NCI-H1694 treated with DMSO at 0.1 percent for 48 hours (cell line): ENCODE results near the gene LHX4.
"Not testable (repeated sequence)": the region's sequence is repeated elsewhere in the genome, so short reads cannot be mapped to it uniquely, and the experiment has no call there.

ENCODE experiments used
- DNase-seq: peaks from one replicate; lab custom pipeline; 2025; lab: John Stamatoyannopoulos, UW

LHX4 gene

DNA sequence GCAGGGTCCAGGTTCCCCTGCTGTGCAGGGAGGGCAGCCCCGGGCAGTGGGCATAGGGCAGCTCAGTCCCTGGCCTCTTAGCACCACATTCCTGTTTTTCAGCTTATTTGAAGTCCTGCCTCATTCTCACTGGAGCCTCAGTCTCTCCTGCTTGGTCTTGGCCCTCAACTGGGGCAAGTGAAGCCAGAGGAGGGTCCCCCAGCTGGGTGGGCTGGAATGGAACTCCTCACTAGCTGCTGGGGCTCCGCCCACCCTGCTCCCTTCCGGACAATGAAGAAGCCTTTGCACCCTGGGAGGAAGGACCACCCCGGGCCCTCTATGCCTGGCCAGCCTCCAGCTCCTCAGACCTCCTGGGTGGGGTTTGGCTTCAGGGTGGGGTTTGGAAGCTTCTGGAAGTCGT, 32.8 kb upstream of the LHX4 start:
- DNase-seq, result no peak

DNA sequence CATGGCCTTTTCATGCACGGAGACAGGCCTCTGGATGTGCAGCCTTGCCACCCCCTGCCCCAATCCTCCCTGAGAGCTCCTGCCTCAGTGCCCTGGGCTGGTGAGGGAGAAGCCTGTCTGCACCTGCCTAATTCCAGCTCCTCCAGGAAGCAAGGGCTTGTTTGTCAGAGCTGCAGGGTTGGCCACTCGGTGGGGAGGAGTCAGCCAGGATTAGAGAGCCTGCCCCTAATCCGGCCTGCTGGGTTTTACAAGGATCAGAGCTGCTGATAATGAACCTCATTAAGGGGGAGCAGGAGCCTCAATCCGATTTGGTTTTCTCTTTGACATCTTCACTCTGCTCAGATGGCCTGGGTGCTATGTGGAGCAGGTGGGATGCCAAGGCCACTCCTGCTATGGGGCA, 31.9 kb upstream of the LHX4 start:
- no peak for DNase-seq

DNA sequence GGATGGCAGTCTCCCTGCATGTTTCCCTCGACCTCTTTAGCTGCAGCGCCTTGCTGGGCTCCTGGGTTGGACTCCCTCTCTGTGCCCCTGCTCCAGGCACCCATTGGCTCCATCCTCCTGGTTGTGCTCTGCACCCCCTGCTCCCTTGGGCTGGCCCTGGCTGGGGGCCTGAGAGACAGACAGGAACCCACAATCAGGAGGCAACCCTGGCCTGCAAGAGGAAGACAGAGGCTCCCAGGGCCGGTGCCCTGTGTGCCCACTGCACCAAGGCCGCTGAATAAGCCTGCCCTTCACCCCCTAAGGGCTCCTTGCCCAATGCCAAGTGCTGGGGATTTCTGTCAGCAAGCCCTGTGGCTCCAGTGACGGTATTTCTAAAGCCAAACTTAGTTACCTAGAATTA, 31.5 kb upstream of the LHX4 start:
- no peak for DNase-seq

DNA sequence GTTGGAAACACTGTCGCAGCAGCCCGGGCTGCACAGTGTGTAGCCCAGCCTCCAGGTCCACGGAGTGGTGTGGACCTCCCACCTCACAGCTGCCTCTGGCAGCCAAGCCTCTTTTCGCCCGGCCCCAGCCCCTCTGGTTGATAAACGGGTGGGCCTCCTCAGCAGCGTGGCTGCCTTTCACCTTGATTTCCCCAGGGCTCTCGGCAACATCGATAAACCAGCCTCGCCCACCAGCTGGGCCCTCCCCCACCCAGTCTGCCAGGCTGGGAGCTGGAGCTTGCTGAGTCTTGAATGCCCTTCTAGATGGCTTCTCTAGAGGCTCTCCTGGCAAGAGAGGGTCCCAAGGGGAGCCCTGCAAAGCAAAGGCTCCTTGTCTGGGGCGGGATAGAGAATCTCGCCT, 31.0 kb upstream of the LHX4 start:
- DNase-seq, result no peak

DNA sequence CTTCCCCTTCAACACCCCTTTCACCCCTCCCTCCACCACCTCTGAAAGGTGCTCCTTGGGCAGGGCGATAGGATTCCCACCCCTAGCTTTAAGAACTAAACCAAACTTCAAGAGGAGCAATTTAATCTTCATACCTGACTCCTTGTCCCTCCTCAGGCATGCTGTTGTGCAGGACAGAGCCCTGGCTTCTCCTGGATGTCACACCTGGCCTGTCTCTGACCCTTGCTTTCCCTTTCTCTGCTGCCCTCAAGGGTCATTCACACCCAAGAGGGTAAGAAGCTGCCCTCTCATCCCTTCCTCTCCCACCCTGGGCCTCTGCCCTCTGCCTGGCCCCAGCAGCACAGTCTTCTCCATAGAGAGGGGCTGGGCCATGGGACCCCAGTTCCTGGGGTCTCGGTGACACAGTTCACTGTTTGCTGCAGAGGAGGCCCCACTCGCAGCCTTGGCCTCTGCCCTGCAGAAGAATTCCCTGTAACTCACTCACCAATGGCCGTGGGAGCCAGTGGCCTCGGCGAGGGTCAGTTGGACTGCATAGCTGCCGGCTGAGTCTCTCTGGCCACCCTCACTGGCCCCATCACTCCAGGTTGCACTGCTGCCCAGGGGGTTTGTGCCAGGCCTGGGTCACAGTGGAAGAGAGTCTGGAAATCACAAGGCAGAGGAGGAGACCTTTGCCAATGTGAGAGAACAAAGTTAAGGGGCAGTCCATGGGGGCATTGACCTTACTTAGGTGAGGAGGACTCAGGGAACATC, 28.4 kb upstream of the LHX4 start:
- DNase-seq, result no peak

DNA sequence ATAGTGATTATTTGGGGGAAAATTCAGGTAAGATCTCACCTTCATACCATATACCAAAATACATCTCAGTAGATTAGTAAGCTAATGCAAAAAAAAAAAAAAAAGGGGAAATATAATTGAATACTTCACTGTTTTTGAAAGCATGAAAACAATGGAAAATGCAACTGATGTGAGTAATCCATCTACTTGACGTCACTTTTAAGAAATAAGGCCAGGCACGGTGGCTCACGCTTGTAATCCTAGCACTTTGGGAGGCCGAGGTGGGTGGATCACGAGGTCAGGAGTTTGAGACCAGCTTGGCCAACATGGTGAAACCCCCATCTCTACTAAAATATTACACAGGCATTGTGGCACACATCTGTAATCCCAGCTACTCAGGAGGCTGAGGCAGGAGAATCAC, 27.5 kb upstream of the LHX4 start:
- DNase-seq, result not testable (repeated sequence)

DNA sequence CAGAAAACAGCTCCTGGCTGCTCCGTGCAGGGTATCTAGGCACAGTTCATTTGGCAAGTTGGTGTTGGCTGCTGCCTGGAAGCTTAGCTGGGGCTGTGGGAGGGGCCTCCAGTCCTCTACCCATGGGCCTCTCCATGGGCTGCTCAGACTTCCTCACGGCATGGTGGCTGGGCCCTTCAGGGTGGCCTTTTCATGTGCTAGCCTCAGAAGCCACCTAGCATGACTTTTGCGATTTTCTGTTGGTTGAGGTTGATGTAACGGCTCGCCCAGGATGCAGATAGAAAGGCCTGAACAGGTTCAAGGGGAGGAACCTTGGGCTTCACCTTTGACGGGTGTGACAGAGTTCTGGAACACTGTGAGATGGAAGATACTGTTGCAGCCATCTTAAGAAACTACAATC, 25.8 kb upstream of the LHX4 start:
- no peak for DNase-seq

DNA sequence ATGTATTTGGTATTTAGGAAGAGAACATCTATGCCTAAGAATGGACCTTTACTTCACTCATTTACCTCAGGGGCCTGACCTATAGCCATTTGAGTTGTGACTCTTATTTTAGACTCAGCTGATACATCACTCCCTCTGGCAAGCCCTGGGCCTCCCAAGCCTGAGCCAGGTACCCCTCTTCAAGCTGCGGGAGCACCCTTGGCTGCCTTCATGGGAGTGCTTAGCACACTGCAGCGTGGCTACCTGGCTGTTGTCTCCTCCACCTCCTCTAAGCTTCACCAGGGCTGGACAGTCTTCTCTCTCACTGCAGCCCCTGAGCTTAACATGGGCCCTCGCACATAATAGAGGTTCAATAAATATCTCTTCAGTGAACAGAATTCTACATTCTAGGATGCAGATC, 23.5 kb upstream of the LHX4 start:
- no peak for DNase-seq

DNA sequence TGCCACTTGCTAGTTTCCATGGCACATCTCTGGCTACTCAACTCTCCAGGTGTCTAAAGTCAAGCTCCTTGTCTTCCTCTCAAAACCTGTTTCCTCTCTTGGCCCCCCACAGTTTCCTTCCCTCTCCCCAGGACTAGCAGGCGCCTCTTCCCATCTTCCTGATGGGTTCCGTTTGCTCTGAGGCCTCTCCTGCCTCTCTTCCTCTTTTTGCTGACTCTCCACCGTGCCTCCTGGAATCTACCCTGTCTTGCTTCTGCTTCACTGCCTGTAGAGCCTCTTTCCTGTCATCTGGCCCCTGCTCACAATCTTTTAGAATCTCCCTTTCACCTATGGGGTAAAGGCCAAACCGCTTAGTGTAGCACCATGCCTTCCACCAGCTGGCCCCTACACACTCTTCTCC, 21.8 kb upstream of the LHX4 start:
- no peak for DNase-seq

DNA sequence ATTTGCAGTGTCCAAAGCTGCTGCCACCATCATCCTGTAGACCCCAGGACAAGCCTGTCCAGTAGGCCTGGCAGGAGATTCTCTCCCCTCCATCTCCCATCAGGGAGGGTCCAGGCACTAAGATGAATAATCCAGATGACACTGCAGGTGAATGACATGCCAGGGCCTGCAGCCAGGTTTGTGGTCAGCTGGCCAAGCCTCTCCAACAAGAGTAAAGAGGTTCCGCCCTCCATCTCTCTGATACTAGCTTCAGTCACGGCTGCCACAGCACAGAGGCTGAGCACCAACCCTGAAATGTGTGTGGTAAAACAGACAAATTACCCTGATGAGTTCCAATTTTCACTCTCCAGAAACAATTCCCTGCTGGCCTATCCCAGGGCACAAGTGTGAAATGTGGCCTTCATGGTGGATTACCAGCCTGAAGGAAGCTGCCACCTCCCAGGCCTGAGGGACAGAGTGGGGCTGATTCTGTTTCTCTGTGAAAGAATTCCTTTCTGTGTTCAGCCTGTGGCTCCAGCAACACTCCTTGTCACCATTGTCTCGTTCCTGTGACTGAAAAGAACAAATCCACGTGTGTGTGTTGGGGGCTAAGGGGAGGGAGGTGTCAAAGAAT, 19.9 kb upstream of the LHX4 start:
- DNase-seq, result no peak

DNA sequence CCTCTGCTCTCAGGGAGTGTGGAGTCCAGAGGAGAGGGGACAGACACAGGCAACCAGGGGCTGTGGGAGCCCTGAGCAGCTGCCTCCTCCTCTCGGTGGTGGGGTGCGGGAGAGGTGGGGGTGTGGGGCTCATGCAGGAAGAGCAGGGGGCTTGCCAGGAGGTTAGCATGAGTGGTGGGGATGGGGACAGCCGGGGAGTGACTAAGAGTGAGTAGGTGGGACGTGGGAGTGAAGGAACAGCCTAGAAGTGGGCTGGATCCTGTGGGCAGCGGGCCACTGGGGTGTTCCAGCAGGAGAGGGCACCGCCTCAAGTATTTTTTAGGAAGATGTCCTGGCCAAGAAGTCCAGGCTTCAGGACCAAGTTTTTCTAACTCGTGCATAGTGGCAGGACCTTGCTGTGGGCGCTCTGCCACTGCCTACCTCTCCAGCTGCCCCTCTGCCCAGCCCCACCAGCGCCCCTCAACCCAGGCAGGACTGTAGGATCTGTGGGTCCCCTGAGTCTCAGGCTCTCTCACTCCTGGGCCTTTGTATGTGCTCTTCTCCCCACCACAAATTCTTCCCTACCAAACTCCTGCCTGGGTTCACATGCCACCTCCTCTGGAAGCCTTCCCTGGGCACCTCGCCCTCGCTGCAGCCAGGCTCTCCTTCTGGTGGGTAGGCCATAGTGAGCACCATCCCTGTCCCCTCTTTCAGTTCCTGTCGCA, 18.8 kb upstream of the LHX4 start:
- DNase-seq, result no peak

DNA sequence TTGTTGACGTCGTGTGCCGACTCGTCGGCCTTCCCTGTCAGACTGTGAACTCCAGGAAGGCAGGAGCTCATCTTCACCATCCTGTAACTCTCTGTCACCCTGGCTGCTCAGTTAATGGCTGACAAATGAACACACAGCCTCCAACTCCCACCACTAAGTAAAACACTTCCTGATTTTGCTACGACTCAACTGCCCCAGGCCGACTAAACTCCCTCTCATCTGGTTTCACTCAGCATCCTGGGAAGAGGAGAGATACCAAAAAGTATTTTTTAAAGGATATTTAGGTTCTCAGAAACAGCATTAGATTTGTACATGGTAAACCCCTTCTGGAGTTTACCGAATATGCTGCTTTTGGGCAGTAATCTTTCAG, 18.2 kb upstream of the LHX4 start:
- DNase-seq, result no peak

DNA sequence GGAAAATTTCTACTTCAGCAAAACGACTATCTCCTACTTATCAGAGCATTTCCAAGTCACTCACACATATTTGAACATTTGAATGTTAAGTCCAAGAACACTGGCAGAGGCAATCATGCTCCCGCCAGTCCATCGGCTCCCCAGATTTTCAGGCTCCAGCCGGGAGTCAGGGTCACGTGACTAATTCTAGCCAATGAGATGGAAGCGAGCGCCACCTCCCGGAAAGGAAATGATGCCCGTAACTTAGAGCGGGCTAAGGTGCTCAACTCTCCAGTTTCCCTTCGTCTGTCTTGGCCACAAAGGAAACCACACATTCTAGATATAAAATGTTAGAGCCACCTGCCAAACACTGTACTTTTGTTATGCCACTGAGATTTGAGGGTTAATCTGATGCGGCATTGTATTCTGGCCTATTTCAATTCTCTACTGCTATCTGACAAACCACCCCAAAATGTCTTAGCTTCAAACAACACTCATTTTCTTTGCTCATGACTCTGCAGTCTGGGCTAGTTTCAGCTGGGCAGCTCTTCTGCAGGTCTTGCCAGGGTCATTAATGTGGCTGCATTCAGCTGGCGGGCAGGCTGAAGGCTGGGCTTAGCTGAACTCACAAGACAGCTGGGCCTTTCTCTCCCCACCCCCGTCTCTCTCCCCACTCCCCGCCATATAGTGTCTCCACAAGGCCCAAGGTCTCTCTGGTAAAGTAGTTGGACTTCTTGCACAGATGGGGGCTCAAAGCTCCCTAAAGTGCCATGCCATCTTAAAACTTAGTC, 16.5 kb upstream of the LHX4 start:
- no peak for DNase-seq

DNA sequence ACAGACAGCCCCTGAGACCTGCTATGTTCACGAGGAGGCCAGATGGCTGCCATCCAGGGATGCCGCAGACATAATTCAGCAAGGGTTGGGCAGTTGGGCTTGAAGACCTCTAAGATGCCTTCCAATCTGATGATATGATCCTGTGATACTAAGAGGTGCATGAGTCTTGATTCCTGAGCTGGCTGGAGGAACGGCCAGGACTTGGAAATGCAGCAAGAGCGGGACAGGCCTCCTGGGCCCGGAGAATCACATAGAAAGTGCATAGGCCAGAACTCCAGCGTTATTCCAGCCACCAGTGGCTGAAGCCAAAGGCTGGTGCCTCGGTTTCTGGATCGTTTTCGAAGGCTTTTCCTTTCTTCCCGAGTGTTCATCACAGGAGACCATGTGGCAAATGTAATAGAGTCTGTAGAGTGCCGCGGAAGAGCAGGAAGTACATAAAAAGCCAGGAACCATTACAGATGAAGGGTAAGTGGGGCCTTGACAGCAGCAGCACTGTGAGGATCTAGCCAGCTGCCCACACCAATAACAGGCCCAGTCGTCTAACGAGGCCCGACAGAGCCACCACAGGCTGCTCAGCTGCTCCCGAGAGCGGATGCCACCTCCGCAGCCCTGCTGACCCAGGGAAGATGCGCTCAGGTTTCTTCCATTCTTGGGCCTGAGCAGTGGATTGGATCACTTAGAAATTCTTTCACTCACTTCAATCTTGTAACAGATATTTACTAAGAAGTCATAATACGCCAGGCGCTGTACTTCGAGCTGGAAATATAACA, 14.0 kb upstream of the LHX4 start:
- DNase-seq, result no peak

DNA sequence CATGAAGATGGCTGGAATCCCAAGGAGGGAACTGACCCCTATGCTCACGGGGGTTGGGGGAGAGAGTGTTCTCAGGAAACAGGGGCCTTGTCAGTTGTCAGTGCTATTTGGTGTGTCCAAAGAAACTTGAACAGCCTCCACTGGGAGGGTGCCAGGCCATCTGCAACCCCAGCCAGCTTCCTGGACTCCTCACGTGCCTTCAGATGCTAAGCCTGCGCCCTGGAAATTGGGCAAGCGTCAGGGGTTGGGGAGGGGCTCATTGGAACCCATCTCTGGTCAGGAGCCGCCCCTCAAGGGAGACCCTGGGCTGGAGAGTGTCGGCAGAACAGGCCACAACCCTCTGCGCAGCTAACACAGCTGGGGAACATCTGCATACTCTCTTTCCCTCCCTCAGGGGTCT, 13.1 kb upstream of the LHX4 start:
- DNase-seq, result no peak

DNA sequence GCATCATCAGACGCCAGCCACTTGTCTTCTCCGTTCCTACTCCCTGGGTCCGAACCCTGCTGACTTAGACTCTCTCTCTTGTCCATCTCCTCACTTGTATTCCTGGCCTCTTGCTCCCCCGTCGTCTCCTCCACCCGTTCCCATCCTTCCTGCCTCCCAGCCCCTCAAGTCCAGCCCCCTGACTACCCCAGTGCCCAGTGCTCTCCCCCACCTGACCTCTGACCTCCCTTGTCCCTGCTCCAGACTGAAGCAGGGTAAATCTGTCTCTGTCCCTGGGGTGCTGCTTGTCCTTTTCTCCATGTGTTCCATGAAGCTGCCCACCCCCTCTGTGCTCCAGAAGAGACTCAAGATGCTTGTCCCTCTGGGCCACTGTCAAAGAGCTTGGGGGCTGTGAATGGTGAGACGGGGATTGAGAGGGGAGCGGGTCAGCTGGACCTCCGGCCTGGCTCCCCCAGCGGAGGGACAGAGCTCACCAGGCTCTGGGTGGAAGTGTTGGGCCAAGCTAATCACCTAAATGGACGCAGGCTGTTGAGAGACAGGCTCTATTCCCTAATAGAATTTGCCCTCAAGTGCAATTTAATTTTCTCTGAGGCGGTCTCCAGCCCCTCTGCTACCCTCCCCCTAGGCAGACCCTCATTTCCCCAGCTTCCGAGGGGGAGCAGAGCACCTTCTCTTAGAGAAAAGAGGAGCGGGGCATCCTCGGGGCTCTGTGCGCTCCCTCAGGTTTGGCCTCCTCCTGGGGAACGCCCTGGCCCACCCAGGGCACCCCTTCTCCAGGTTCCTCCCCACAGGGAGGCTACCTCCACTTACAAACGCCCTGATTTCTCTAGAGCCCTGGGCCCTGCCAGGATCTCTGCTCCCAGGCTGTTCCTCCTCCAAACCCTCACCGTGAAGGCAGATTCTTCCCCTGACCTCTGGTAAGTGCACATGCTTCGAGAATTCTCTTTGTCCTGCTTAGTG, 11.0 kb upstream of the LHX4 start:
- DNase-seq, result no peak

DNA sequence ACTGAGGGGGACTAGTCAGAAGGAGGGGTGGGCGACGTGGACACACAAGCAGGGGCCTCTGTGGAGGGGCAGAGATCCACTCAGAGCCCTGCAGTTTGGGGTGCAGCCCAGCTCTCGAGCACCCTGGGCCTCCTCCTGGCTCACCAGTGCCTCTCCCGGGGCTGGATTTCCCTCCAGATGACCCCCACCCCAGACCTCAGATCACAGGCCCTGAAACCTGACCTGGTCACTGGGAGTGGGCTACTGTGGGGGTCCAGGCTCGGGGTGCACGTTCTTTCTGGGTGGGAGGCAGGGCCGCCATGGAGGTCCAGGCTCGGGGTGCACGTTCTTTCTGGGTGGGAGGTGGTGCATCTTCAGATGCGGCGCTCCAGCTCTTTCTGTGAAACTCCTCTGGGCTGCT, 10.3 kb upstream of the LHX4 start:
- no peak for DNase-seq

DNA sequence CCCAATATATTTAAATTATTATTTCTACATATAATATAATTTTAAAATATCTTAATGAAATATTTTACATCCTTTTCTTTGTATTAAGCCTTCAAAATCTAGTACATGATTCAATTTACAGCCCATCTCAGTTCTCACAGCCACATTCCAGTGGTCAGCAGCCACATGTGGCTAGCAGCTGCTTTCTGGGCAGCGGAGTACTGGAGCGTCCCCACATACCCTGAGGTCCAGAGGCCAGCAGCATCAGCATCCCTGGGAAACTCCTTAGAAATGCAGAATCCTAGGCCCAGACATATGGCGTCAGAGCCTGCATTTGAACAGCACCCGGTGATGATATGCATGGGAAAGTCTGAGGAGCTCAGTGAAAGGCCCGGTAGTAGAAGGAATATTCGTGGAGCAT, 8.6 kb upstream of the LHX4 start:
- DNase-seq, result no peak

DNA sequence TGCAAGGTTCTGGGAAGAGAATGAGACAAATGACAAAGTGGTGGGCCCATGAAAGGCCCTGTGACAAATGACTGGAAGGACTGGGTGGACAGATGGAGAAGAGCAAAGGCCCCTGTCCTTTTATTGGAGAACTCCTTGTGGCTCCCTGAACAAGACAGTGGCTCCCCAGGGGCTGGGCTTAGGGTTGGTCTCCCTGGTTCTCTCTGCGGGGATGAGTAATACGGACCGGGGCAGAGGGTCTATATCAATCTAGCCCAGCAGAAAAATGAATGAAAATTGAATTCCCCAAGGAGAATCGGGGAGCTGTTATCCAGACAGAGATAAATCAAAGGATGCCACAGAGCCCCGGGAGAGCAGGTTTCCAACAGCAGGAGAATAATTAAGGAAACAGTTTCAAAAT, 5.2 kb upstream of the LHX4 start:
- no peak for DNase-seq

DNA sequence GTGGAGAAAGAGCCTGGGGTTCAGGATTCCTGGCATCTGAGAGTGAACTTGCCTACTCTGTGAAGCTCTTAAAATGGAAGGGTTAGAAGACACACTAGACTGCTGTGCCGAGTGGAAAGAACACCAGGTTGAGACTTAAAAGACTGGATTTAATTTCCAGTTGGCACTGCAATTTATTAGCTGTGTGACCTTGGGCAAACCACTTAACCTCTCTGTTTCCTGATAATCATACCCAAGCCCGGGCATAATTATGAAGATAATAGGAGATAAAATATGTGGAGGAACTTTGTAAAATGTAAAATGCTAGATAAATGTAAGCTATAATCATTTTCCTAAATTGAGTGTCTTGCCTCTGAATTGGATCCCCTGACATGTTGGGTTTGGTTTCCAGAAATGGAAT, 4.7 kb upstream of the LHX4 start:
- DNase-seq, result no peak
